Liver (tissue), 9 donors: Measurements from ENCODE around the gene CYP2R1. TPM values are rescaled to one million over a fixed set of nuclear protein-coding genes. Genes with fewer than 3 reads are reported as not detected.
A peak's percentile ranks its signal among the peaks of the same experiment; 100 is the strongest.

Experiments
- DNase-seq: peaks from one replicate; pipeline ENCODE4 v3.0.0-alpha.2; 2017; ENCODE audit warnings: low spot score
- H3K27ac ChIP-seq, 2 donors: one replicate each; pipeline ENCODE4 v1.7.0; 2013; ENCODE audit warnings: inconsistent platforms in 2 of 2, low read length in 2 of 2, control low read depth in 1 of 2, low read depth in 1 of 2, mild to moderate bottlenecking in 1 of 2
- H3K27me3 ChIP-seq, 4 donors: one replicate each; pipeline versions ENCODE4 v1.6.1 to v1.7.0; 2013; ENCODE audit warnings: low read length in 3 of 4, inconsistent platforms in 1 of 4, mild to moderate bottlenecking in 1 of 4, moderate library complexity in 1 of 4; ENCODE audit not compliant: control insufficient read depth in 4 of 4, insufficient read depth in 4 of 4
- H3K36me3 ChIP-seq, 4 donors: one replicate each; pipeline versions ENCODE4 v1.6.1 to v1.7.0; 2013; ENCODE audit warnings: low read length in 3 of 4, mild to moderate bottlenecking in 3 of 4, low read depth in 1 of 4, moderate library complexity in 1 of 4; ENCODE audit not compliant: control insufficient read depth in 4 of 4, insufficient read depth in 3 of 4
- H3K4me1 ChIP-seq, 4 donors: one replicate each; pipeline versions ENCODE4 v1.6.1 to v1.7.0; 2013; ENCODE audit warnings: low read length in 3 of 4, mild to moderate bottlenecking in 3 of 4, moderate library complexity in 1 of 4; ENCODE audit not compliant: control insufficient read depth in 4 of 4, insufficient read depth in 4 of 4
- H3K4me3 ChIP-seq, 3 donors: one replicate each; pipeline versions ENCODE4 v1.6.1 to v1.7.0; 2013; ENCODE audit warnings: low read length in 3 of 3, control low read depth in 1 of 3, low read depth in 1 of 3, mild to moderate bottlenecking in 1 of 3
- H3K9ac ChIP-seq, 2 donors: one replicate each; pipeline ENCODE4 v1.7.0; 2013; ENCODE audit warnings: low read length in 2 of 2, mild to moderate bottlenecking in 2 of 2, moderate library complexity in 2 of 2, control low read depth in 1 of 2, low read depth in 1 of 2
- H3K9me3 ChIP-seq, 4 donors: one replicate each; pipeline versions ENCODE4 v1.6.1 to v1.7.0; 2013; ENCODE audit warnings: low read length in 3 of 4; ENCODE audit not compliant: control insufficient read depth in 4 of 4
- EGR1 ChIP-seq, 2 donors: IDR thresholded peaks; 2 replicates each; pipeline ENCODE4 v1.6.1; 2016 to 2018; ENCODE audit warnings: antibody characterized with exemption in 2 of 2, low read depth in 2 of 2
- FOXA1 ChIP-seq: IDR thresholded peaks from 2 replicates; pipeline ENCODE4 v1.6.1; 2016; ENCODE audit warnings: antibody characterized with exemption
- FOXA2 ChIP-seq: IDR thresholded peaks from 2 replicates; pipeline ENCODE4 v1.6.1; 2016; ENCODE audit warnings: antibody characterized with exemption
- GABPA ChIP-seq, 2 donors: IDR thresholded peaks in 1 of 2; conservative IDR thresholded peaks in 1 of 2; 2 replicates each; pipeline ENCODE4 v1.6.1; 2016; ENCODE audit warnings: antibody characterized with exemption in 2 of 2, mild to moderate bottlenecking in 1 of 2, moderate library complexity in 1 of 2
- HNF4A ChIP-seq, 2 donors: conservative IDR thresholded peaks; 2 replicates each; pipeline ENCODE4 v1.6.1; 2016; ENCODE audit warnings: antibody characterized with exemption in 2 of 2, mild to moderate bottlenecking in 2 of 2
- HNF4G ChIP-seq: IDR thresholded peaks from 2 replicates; pipeline ENCODE4 v1.6.1; 2016; ENCODE audit warnings: antibody characterized with exemption
- JUND ChIP-seq, 2 donors: IDR thresholded peaks; 2 replicates each; pipeline ENCODE4 v1.6.1; 2016; ENCODE audit warnings: antibody characterized with exemption in 2 of 2
- NR2F2 ChIP-seq: IDR thresholded peaks from 2 replicates; pipeline ENCODE4 v1.6.1; 2016; ENCODE audit warnings: antibody characterized with exemption
- RAD21 ChIP-seq, 2 donors: IDR thresholded peaks; 2 replicates each; pipeline ENCODE4 v1.6.1; 2016; ENCODE audit warnings: antibody characterized with exemption in 2 of 2, mild to moderate bottlenecking in 2 of 2
- RXRA ChIP-seq, 2 donors: IDR thresholded peaks; 2 replicates each; pipeline ENCODE4 v1.6.1; 2017 to 2018; ENCODE audit warnings: antibody characterized with exemption in 2 of 2, mild to moderate bottlenecking in 1 of 2
- SP1 ChIP-seq: IDR thresholded peaks from 2 replicates; pipeline ENCODE4 v1.6.1; 2018; ENCODE audit warnings: antibody characterized with exemption, mild to moderate bottlenecking
- TAF1 ChIP-seq: conservative IDR thresholded peaks from 2 replicates; pipeline ENCODE4 v1.6.1; 2016; ENCODE audit warnings: antibody characterized with exemption, mild to moderate bottlenecking
- YY1 ChIP-seq: IDR thresholded peaks from 2 replicates; pipeline ENCODE4 v1.6.1; 2016; ENCODE audit warnings: antibody characterized with exemption, mild to moderate bottlenecking
- WGBS: extraction: QIAGEN DNeasy Blood & Tissue Kit; methylation state at CpG from one replicate; pipeline ENCODE4 v1.1.7; 2013; 5-methylcytosine and 5-hydroxymethylcytosine counted together
- polyA plus RNA-seq, 2 donors: library from polyadenylated mRNA; stranded (reverse) in 1 of 2; unstranded in 1 of 2; fragments of 200-250 nt in 1 of 2; fragments of >200 nt in 1 of 2; fragmentation: Nextera tagmentation in 1 of 2; extraction: Ambion mirVana in 1 of 2; gene quantifications; one replicate each; pipeline versions ENCODE4 v1.2.1 to v1.2.3, GENCODE V29; 2013 to 2015
- total RNA-seq, 2 donors: library from RNA; depleted of rRNA; stranded (reverse); fragments of >200 nt; gene quantifications; one replicate each; pipeline ENCODE4 v1.2.3, GENCODE V29; 2014
- TF ChIP-seq, protein P1 (sequence below): IDR thresholded peaks from 2 replicates; pipeline ENCODE4 v1.6.1; 2016; ENCODE audit warnings: antibody characterized with exemption
- TF ChIP-seq, protein P2 (sequence below): IDR thresholded peaks from 2 replicates; pipeline ENCODE4 v1.6.1; 2016; ENCODE audit warnings: antibody characterized with exemption
- TF ChIP-seq, protein P3 (sequence below): IDR thresholded peaks from 2 replicates; pipeline ENCODE4 v1.6.1; 2016; ENCODE audit warnings: antibody characterized with exemption, mild to moderate bottlenecking
- TF ChIP-seq, protein P4 (sequence below): IDR thresholded peaks from 2 replicates; pipeline ENCODE4 v1.6.1; 2016; ENCODE audit warnings: antibody characterized with exemption
- donor health status: healthy.
- donor health status: healthy.
- donor health status: healthy.
- donor health status: healthy.
- donor health status: healthy.

The CYP2R1 gene
- total and polyA plus RNA-seq, 4 donors = 3.2 to 8.2 (median 6.7) TPM

DNA sequence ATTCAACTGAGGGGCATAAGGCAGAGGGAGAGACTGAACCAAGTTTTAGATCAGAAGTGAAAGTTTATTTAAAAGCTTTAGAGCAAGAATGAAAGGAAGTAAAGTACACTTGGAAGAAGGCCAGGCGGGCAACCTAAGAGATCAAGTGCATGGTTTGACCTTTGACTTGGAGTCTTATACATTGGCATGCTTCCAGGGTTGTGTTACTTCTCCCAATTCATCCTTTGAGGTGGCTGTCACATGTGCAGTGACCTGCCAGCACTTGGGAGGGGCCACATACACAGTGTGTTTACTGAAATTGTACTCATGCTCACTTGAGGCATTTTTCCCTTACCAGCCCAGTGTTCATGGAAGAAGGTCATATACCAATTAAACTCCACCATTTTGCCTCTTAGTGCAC is 30.4 kb downstream of the CYP2R1 start:
- Histone ChIP-seq H3K9me3 (no peaks in the 10 kb centered on the region), H3K36me3 (peaks cover 0 to 6% (median 0%) of the 10 kb centered on the region in 4 donors), H3K27ac (peak overlapping the region in 1 of 2 donors; percentile 13), H3K4me1 (peaks cover 2 to 13% (median 7%) of the 10 kb centered on the region in 4 donors), H3K27me3 (no peaks in the 10 kb centered on the region), H3K4me3 (no peak overlapping the region), H3K9ac (no peak overlapping the region)
- TF ChIP-seq YY1 (no peak), RAD21 (IDR thresholded peaks at IDR 0.05) (peak; percentile 8 to 15), SP1 (peak; percentile 54), TAF1 (no peak), EGR1 (IDR thresholded peaks at IDR 0.05; ENCODE audit: low read depth in 2 of 2) (no peak), NR2F2 (peak; percentile 80), HNF4A (conservative IDR thresholded peaks at IDR 0.05) (peak; percentile 62 to 76), JUND (IDR thresholded peaks at IDR 0.05) (peak in 1 of 2 donors; percentile 38), RXRA (IDR thresholded peaks at IDR 0.05) (peak; percentile 48 to 55), FOXA2 (no peak)
- TF ChIP-seq, protein P1, sequence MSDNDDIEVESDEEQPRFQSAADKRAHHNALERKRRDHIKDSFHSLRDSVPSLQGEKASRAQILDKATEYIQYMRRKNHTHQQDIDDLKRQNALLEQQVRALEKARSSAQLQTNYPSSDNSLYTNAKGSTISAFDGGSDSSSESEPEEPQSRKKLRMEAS = no peak
- TF ChIP-seq, protein P2, sequence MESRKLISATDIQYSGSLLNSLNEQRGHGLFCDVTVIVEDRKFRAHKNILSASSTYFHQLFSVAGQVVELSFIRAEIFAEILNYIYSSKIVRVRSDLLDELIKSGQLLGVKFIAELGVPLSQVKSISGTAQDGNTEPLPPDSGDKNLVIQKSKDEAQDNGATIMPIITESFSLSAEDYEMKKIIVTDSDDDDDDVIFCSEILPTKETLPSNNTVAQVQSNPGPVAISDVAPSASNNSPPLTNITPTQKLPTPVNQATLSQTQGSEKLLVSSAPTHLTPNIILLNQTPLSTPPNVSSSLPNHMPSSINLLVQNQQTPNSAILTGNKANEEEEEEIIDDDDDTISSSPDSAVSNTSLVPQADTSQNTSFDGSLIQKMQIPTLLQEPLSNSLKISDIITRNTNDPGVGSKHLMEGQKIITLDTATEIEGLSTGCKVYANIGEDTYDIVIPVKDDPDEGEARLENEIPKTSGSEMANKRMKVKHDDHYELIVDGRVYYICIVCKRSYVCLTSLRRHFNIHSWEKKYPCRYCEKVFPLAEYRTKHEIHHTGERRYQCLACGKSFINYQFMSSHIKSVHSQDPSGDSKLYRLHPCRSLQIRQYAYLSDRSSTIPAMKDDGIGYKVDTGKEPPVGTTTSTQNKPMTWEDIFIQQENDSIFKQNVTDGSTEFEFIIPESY = no peak
- TF ChIP-seq, protein P3, sequence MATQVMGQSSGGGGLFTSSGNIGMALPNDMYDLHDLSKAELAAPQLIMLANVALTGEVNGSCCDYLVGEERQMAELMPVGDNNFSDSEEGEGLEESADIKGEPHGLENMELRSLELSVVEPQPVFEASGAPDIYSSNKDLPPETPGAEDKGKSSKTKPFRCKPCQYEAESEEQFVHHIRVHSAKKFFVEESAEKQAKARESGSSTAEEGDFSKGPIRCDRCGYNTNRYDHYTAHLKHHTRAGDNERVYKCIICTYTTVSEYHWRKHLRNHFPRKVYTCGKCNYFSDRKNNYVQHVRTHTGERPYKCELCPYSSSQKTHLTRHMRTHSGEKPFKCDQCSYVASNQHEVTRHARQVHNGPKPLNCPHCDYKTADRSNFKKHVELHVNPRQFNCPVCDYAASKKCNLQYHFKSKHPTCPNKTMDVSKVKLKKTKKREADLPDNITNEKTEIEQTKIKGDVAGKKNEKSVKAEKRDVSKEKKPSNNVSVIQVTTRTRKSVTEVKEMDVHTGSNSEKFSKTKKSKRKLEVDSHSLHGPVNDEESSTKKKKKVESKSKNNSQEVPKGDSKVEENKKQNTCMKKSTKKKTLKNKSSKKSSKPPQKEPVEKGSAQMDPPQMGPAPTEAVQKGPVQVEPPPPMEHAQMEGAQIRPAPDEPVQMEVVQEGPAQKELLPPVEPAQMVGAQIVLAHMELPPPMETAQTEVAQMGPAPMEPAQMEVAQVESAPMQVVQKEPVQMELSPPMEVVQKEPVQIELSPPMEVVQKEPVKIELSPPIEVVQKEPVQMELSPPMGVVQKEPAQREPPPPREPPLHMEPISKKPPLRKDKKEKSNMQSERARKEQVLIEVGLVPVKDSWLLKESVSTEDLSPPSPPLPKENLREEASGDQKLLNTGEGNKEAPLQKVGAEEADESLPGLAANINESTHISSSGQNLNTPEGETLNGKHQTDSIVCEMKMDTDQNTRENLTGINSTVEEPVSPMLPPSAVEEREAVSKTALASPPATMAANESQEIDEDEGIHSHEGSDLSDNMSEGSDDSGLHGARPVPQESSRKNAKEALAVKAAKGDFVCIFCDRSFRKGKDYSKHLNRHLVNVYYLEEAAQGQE = no peak
- peak; percentile 34 for DNase-seq
- 40% methylated on average over 1 of the region's 1 CpG for WGBS

DNA sequence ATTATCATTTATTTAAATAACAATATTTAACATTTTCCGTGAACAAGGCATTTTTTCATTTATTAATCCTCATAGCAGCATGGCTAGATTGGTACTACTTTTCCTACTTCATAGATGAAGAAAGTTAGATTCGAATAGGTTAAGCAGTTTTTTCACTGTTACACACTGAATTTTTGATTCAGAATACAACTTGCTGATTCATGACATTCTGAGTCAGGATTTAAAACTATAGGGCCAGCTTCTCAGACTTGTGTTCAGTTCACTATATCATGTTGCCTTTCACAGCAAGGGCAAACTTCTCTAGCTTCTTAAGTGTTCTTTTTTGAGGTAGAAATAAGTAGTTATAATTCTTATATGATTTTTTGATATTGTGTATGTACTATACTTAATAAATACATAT is 31.5 kb downstream of the CYP2R1 start:
- Histone ChIP-seq H3K9me3 (no peaks in the 10 kb centered on the region), H3K27ac (no peak overlapping the region), H3K9ac (no peak overlapping the region), H3K36me3 (peaks cover 0 to 6% (median 0%) of the 10 kb centered on the region in 4 donors), H3K4me3 (no peak overlapping the region), H3K4me1 (peaks cover 2 to 13% (median 7%) of the 10 kb centered on the region in 4 donors), H3K27me3 (no peaks in the 10 kb centered on the region)
- TF ChIP-seq FOXA1 = no peak
- TF ChIP-seq YY1 = no peak
- TF ChIP-seq, protein P4, sequence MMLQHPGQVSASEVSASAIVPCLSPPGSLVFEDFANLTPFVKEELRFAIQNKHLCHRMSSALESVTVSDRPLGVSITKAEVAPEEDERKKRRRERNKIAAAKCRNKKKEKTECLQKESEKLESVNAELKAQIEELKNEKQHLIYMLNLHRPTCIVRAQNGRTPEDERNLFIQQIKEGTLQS = no peak
- TF ChIP-seq, protein P1 = no peak
- TF ChIP-seq EGR1 (IDR thresholded peaks at IDR 0.05; ENCODE audit: low read depth in 2 of 2) = no peak
- TF ChIP-seq RAD21 (IDR thresholded peaks at IDR 0.05) = no peak
- TF ChIP-seq, protein P2 = no peak
- TF ChIP-seq HNF4G = no peak
- no peak for TF ChIP-seq SP1
- no peak for TF ChIP-seq NR2F2
- TF ChIP-seq JUND (IDR thresholded peaks at IDR 0.05) = no peak
- no peak for TF ChIP-seq GABPA (IDR thresholded peaks at IDR 0.05 in 1 of 2, conservative IDR thresholded peaks at IDR 0.05 in 1 of 2)
- 94% methylated on average over 2 of the region's 2 CpGs for WGBS
- no peak for DNase-seq
